ENCODE results near the gene RETNLB. TPM values are rescaled to one million over a fixed set of nuclear protein-coding genes. Genes with fewer than 3 reads are reported as not detected.

The RETNLB gene
- not detected for total RNA-seq
- not detected for polyA plus RNA-seq
- not detected for total RNA-seq

GRCh38 chr3:108757404-108757982 is at the start of gene RETNLB:
RETNLB (minus strand) TSS chr3:108757410; CDS start chr3:108757185, 225 bp downstream.
- H3K27me3 ChIP-seq (ENCODE audit: control insufficient read depth in 2 of 2, insufficient read depth in 2 of 2, low read length in 2 of 2) = no peaks in the 10 kb centered on the region

GRCh38 chr3:108806316-108806715 is 49.1 kb upstream of the RETNLB start:
- ChIA-PET CTCF (interaction anchor here (0.7 to 3.8 kb wide), 3 partner anchors 13 to 33 kb away, joined by 3 to 25 read pairs (median 6); no protein-coding TSS in a partner anchor), POLR2A (interaction anchor here (1.1 to 2.3 kb wide), 6 partner anchors 13 to 218 kb away, joined by 3 to 9 read pairs (median 4); partner anchors contain the start of gene CIP2A)
- peaks cover 16 to 18% of the 10 kb centered on the region in 2 donors for H3K4me1 ChIP-seq (ENCODE audit: control insufficient read depth in 2 of 2, insufficient read depth in 2 of 2, low read length in 2 of 2)
- peak overlapping the region; percentile 20 for H3K27ac ChIP-seq (ENCODE audit: low read depth, low read length)
- Mint-ChIP-seq H3K27me3 (no peaks in the 10 kb centered on the region), H3K36me3 (peaks cover 0 to 11% (median 6%) of the 10 kb centered on the region in 5 donors), H3K4me3 (peak overlapping the region; percentile 25 to 70 (median 48)), H3K9me3 (peaks cover 0 to 13% (median 5%) of the 10 kb centered on the region in 11 donors), H3K4me1 (peaks cover 7 to 32% (median 23%) of the 10 kb centered on the region in 7 donors), H3K27ac (peak overlapping the region; percentile 29 to 93 (median 81))
- H3K4me3 ChIP-seq (ENCODE audit: low read length) = no peak overlapping the region
- ATAC-seq (peak; percentile 96), DNase-seq (peak in 7 of 9 donors; percentile 64 to 90 (median 83))
- no peaks in the 10 kb centered on the region for H3K27me3 ChIP-seq (ENCODE audit: control insufficient read depth in 2 of 2, insufficient read depth in 2 of 2, low read length in 2 of 2)
- intact Hi-C loops (cut with micrococcal nuclease) = loop anchor here (1.0 kb wide), 3 partner anchors 12 to 29 kb away; partner anchors contain the start of gene TRAT1 (in 1 of the 2)
- H3K36me3 ChIP-seq (ENCODE audit: control insufficient read depth in 2 of 3, insufficient read depth in 3 of 3, low read length in 3 of 3) = no peaks in the 10 kb centered on the region
- H3K9me3 ChIP-seq (ENCODE audit: control insufficient read depth in 2 of 3, low read length in 3 of 3) = no peaks in the 10 kb centered on the region

More at GRCh38 chr3:108757404-108757982, at the start of gene RETNLB:
- intact Hi-C loops (cut with micrococcal nuclease) = no loop called here
- peaks cover 0 to 10% (median 0%) of the 10 kb centered on the region in 11 donors for H3K9me3 Mint-ChIP-seq
- no peak for ATAC-seq
- POLR2A ChIA-PET = no interaction called here
- H3K4me3 Mint-ChIP-seq = peak within 1 kb of the TSS in 1 of 10 donors; percentile 4
- Histone ChIP-seq H3K4me1 (ENCODE audit: control insufficient read depth in 2 of 2, insufficient read depth in 2 of 2, low read length in 2 of 2) (no peaks in the 10 kb centered on the region), H3K36me3 (ENCODE audit: control insufficient read depth in 2 of 3, insufficient read depth in 3 of 3, low read length in 3 of 3) (no peaks in the 10 kb centered on the region), H3K4me3 (ENCODE audit: low read length) (no peak within 1 kb of the TSS), H3K9me3 (ENCODE audit: control insufficient read depth in 2 of 3, low read length in 3 of 3) (no peaks in the 10 kb centered on the region), H3K27ac (ENCODE audit: low read depth, low read length) (no peak within 1 kb of the TSS)
- peak within 1 kb of the TSS in 2 of 9 donors; percentile 14 to 59 for H3K27ac Mint-ChIP-seq
- DNase-seq = no peak
- CTCF ChIA-PET = interaction anchor here (1.1 kb wide), 1 partner anchor 10 kb away, joined by 3 read pairs; no protein-coding TSS in a partner anchor
- H3K36me3 Mint-ChIP-seq = peaks cover 0 to 3% (median 0%) of the 10 kb centered on the region in 5 donors
- no peaks in the 10 kb centered on the region for H3K27me3 Mint-ChIP-seq
- peaks cover 0 to 21% (median 11%) of the 10 kb centered on the region in 7 donors for H3K4me1 Mint-ChIP-seq

- ATAC-seq = no peak
- no peak for DNase-seq
- ChIA-PET POLR2A (interaction anchor here (0.8 kb wide), 1 partner anchor 215 kb away, joined by 4 read pairs; the partner anchor contains the start of genes CIP2A and DZIP3), CTCF (no interaction called here)
- H3K27me3 Mint-ChIP-seq = no peaks in the 10 kb centered on the region
- intact Hi-C loops (cut with micrococcal nuclease) = no loop called here
- H3K9me3 Mint-ChIP-seq = peaks cover 0 to 15% (median 5%) of the 10 kb centered on the region in 11 donors
- H3K4me3 ChIP-seq (ENCODE audit: low read length) = no peak overlapping the region
- H3K9me3 ChIP-seq (ENCODE audit: control insufficient read depth in 2 of 3, low read length in 3 of 3) = no peaks in the 10 kb centered on the region
- peak overlapping the region; percentile 0 to 81 (median 61) for H3K27ac Mint-ChIP-seq
- H3K27ac ChIP-seq (ENCODE audit: low read depth, low read length) = no peak overlapping the region
- peaks cover 8 to 32% (median 23%) of the 10 kb centered on the region in 7 donors for H3K4me1 Mint-ChIP-seq
- H3K4me1 ChIP-seq (ENCODE audit: control insufficient read depth in 2 of 2, insufficient read depth in 2 of 2, low read length in 2 of 2) = peaks cover 16 to 18% of the 10 kb centered on the region in 2 donors
- no peaks in the 10 kb centered on the region for H3K36me3 ChIP-seq (ENCODE audit: control insufficient read depth in 2 of 3, insufficient read depth in 3 of 3, low read length in 3 of 3)
- peak overlapping the region in 7 of 10 donors; percentile 30 to 70 (median 44) for H3K4me3 Mint-ChIP-seq
- no peaks in the 10 kb centered on the region for H3K27me3 ChIP-seq (ENCODE audit: control insufficient read depth in 2 of 2, insufficient read depth in 2 of 2, low read length in 2 of 2)
- H3K36me3 Mint-ChIP-seq = peaks cover 0 to 12% (median 11%) of the 10 kb centered on the region in 5 donors
These were observed 47.8 kb upstream of the RETNLB start for GRCh38 chr3:108804966-108805365.

- POLR2A ChIA-PET = interaction anchor here (0.8 kb wide), 1 partner anchor 215 kb away, joined by 4 read pairs; the partner anchor contains the start of genes CIP2A and DZIP3
- Mint-ChIP-seq H3K27me3 (no peaks in the 10 kb centered on the region), H3K4me1 (peaks cover 8 to 32% (median 23%) of the 10 kb centered on the region in 7 donors), H3K36me3 (peaks cover 0 to 12% (median 11%) of the 10 kb centered on the region in 5 donors), H3K4me3 (peak overlapping the region in 1 of 10 donors; percentile 70), H3K9me3 (peaks cover 0 to 15% (median 5%) of the 10 kb centered on the region in 11 donors), H3K27ac (peak overlapping the region in 2 of 9 donors; percentile 35 to 81)
- no peak for DNase-seq
- no peaks in the 10 kb centered on the region for H3K36me3 ChIP-seq (ENCODE audit: control insufficient read depth in 2 of 3, insufficient read depth in 3 of 3, low read length in 3 of 3)
- no peak for ATAC-seq
- peaks cover 16 to 18% of the 10 kb centered on the region in 2 donors for H3K4me1 ChIP-seq (ENCODE audit: control insufficient read depth in 2 of 2, insufficient read depth in 2 of 2, low read length in 2 of 2)
- H3K4me3 ChIP-seq (ENCODE audit: low read length) = no peak overlapping the region
- H3K9me3 ChIP-seq (ENCODE audit: control insufficient read depth in 2 of 3, low read length in 3 of 3) = no peaks in the 10 kb centered on the region
- H3K27me3 ChIP-seq (ENCODE audit: control insufficient read depth in 2 of 2, insufficient read depth in 2 of 2, low read length in 2 of 2) = no peaks in the 10 kb centered on the region
- no peak overlapping the region for H3K27ac ChIP-seq (ENCODE audit: low read depth, low read length)
- intact Hi-C loops (cut with micrococcal nuclease) = no loop called here
- CTCF ChIA-PET = interaction anchor here (0.7 kb wide), 1 partner anchor 17 kb away, joined by 3 read pairs; no protein-coding TSS in a partner anchor
These were observed 47.2 kb upstream of the RETNLB start for GRCh38 chr3:108804437-108804836.

GRCh38 chr3:108791473-108791872 is 34.3 kb upstream of the RETNLB start:
- ChIA-PET CTCF (no interaction called here), POLR2A (no interaction called here)
- H3K4me1 ChIP-seq (ENCODE audit: control insufficient read depth in 2 of 2, insufficient read depth in 2 of 2, low read length in 2 of 2) = no peaks in the 10 kb centered on the region
- intact Hi-C loops (cut with micrococcal nuclease) = no loop called here
- no peak for DNase-seq
- Mint-ChIP-seq H3K36me3 (peaks cover 0 to 5% (median 0%) of the 10 kb centered on the region in 5 donors), H3K27ac (peak overlapping the region in 1 of 9 donors; percentile 25), H3K4me3 (no peak overlapping the region), H3K27me3 (peaks cover 0 to 16% (median 0%) of the 10 kb centered on the region in 5 donors), H3K9me3 (peaks cover 0 to 16% (median 2%) of the 10 kb centered on the region in 11 donors), H3K4me1 (no peaks in the 10 kb centered on the region)
- H3K4me3 ChIP-seq (ENCODE audit: low read length) = no peak overlapping the region
- H3K36me3 ChIP-seq (ENCODE audit: control insufficient read depth in 2 of 3, insufficient read depth in 3 of 3, low read length in 3 of 3) = no peaks in the 10 kb centered on the region
- no peaks in the 10 kb centered on the region for H3K27me3 ChIP-seq (ENCODE audit: control insufficient read depth in 2 of 2, insufficient read depth in 2 of 2, low read length in 2 of 2)
- H3K27ac ChIP-seq (ENCODE audit: low read depth, low read length) = no peak overlapping the region
- ATAC-seq = no peak
- H3K9me3 ChIP-seq (ENCODE audit: control insufficient read depth in 2 of 3, low read length in 3 of 3) = no peaks in the 10 kb centered on the region

GRCh38 chr3:108780235-108780634 is 23.0 kb upstream of the RETNLB start:
- Mint-ChIP-seq H3K4me3 (peak overlapping the region in 8 of 10 donors; percentile 22 to 60 (median 50)), H3K27me3 (peaks cover 0 to 7% (median 0%) of the 10 kb centered on the region in 5 donors), H3K27ac (peak overlapping the region; percentile 2 to 81 (median 68)), H3K9me3 (peaks cover 0 to 4% (median 0%) of the 10 kb centered on the region in 11 donors), H3K4me1 (peaks cover 17 to 60% (median 39%) of the 10 kb centered on the region in 7 donors), H3K36me3 (peaks cover 0 to 9% (median 0%) of the 10 kb centered on the region in 5 donors)
- POLR2A ChIA-PET = interaction anchor here (1.7 kb wide), 1 partner anchor 26 kb away, joined by 6 read pairs; no protein-coding TSS in a partner anchor
- H3K9me3 ChIP-seq (ENCODE audit: control insufficient read depth in 2 of 3, low read length in 3 of 3) = no peaks in the 10 kb centered on the region
- no peak overlapping the region for H3K4me3 ChIP-seq (ENCODE audit: low read length)
- no peaks in the 10 kb centered on the region for H3K27me3 ChIP-seq (ENCODE audit: control insufficient read depth in 2 of 2, insufficient read depth in 2 of 2, low read length in 2 of 2)
- CTCF ChIA-PET = interaction anchor here (0.7 kb wide), 1 partner anchor 10 kb away, joined by 3 read pairs; no protein-coding TSS in a partner anchor
- peaks cover 14 to 34% of the 10 kb centered on the region in 2 donors for H3K4me1 ChIP-seq (ENCODE audit: control insufficient read depth in 2 of 2, insufficient read depth in 2 of 2, low read length in 2 of 2)
- intact Hi-C loops (cut with micrococcal nuclease) = no loop called here
- no peak overlapping the region for H3K27ac ChIP-seq (ENCODE audit: low read depth, low read length)
- peak; percentile 73 for ATAC-seq
- peak in 8 of 9 donors; percentile 9 to 64 (median 45) for DNase-seq
- H3K36me3 ChIP-seq (ENCODE audit: control insufficient read depth in 2 of 3, insufficient read depth in 3 of 3, low read length in 3 of 3) = no peaks in the 10 kb centered on the region
